ENCODE data around the gene DNM2. TPM values are rescaled to one million over a fixed set of nuclear protein-coding genes. Genes with fewer than 3 reads are reported as not detected.

Gene DNM2
- total and polyA plus RNA-seq, 9 of the 15 experiments (the other 6 are each of a cell fraction or from before 2014, with no cell fraction given), result 2.2 to 161 (median 72.6) TPM

- TF ChIP-seq HCFC1 (IDR thresholded peaks at IDR 0.05; ENCODE audit: low read depth, low read length) (no peak), NFIC (IDR thresholded peaks at IDR 0.05) (peak; percentile 45), HDGF (IDR thresholded peaks at IDR 0.05) (0 out of 2 replicates have a peak, but pooled peaks have one; percentile 17)
Observed at GRCh38 chr19:10747674-10748073, 29.8 kb downstream of the DNM2 start (continued).

GRCh38 chr19:10748195-10748926 lies 30.5 kb downstream of the DNM2 start:
- Histone ChIP-seq H3K9me1 (ENCODE audit: control insufficient read depth, insufficient read depth, low read length) (peaks cover 4% of the 10 kb centered on the region), H3K27me3 (ENCODE audit: control insufficient read depth in 2 of 2, insufficient read depth in 2 of 2, low read length in 2 of 2) (no peaks in the 10 kb centered on the region), H2AFZ (ENCODE audit: low read depth, low read length) (no peak overlapping the region), H3K79me2 (ENCODE audit: control insufficient read depth, insufficient read depth, low read length) (peaks cover 92% of the 10 kb centered on the region), H3K36me3 (ENCODE audit: control insufficient read depth, insufficient read depth, low read length) (peaks cover 7% of the 10 kb centered on the region; the same call in 1 of the 3 replicates), H3K9ac (ENCODE audit: insufficient read depth in 1 of 2, low read depth in 2 of 2, low read length in 2 of 2) (peak overlapping the region; percentile 55 to 90), H4K20me1 (replicated peaks; ENCODE audit: control insufficient read depth, insufficient read depth, low read length) (peaks cover 28% of the 10 kb centered on the region; the same call in 1 of the 2 replicates), H3K4me1 (replicated peaks in 1 of 2; ENCODE audit: control insufficient read depth in 2 of 2, insufficient read depth in 2 of 2, low read length in 2 of 2) (peaks cover 51 to 54% of the 10 kb centered on the region in 2 experiments), H3K27ac (ENCODE audit: extremely low read depth, low read depth, low read length) (peak overlapping the region; percentile 69), H3K4me3 (no peak overlapping the region), H3K4me2 (ENCODE audit: insufficient read depth, low read length) (peak overlapping the region; percentile 76), H3K9me3 (replicated peaks; ENCODE audit: control insufficient read depth, insufficient read depth, low read depth, low read length) (no peaks in the 10 kb centered on the region)
- intact Hi-C loops (cut with micrococcal nuclease), result no loop called here
- CTCF ChIA-PET (ENCODE audit: low intra/inter-chr PET ratio), result no interaction called here
- POLR2A ChIA-PET, result no interaction called here
- WGBS (ENCODE audit: insufficient coverage, low coverage, missing lambda C conversion rate), result 53% methylated on average over 20 of the region's 20 CpGs
- no TSS peak for BruUV-seq (replicated peaks)
- no peak for TF ChIP-seq ZNF24 (IDR thresholded peaks at IDR 0.05)
- 0 out of 2 replicates have a peak, but pooled peaks have one; percentile 10 for TF ChIP-seq ZFX (CRISPR knock-in tag; IDR thresholded peaks at IDR 0.05)
- TF ChIP-seq ZBTB33 (CRISPR knock-in tag; IDR thresholded peaks at IDR 0.05), result peak; percentile 43; the same call in 1 of the 2 replicates
- no peak for TF ChIP-seq RFX1 (IDR thresholded peaks at IDR 0.05)
- 0 out of 2 replicates have a peak, but pooled peaks have one; percentile 7 for TF ChIP-seq HDGF (IDR thresholded peaks at IDR 0.05)
- TF ChIP-seq THAP12 (CRISPR knock-in tag; IDR thresholded peaks at IDR 0.05), result peak; percentile 35; the same call in 1 of the 2 replicates
- TF ChIP-seq MAX (CRISPR knock-in tag; IDR thresholded peaks at IDR 0.05), result 0 out of 2 replicates have a peak, but pooled peaks have one; percentile 14
- in situ Hi-C loops (cut with MboI), result no loop called here
- ATAC-seq (peak; percentile 29), DNase-seq (ENCODE audit: extremely low read depth in 1 of 4, low spot score in 3 of 4) (no peak), FAIRE-seq (no peak)
